NCI-H748 (cell line): ENCODE data around the gene LSP1.

Experiments
- DNase-seq: peaks from one replicate; lab custom pipeline; 2025; ENCODE audit not compliant: unreplicated experiment; lab: John Stamatoyannopoulos, UW

Gene LSP1

GRCh38 chr11:1847006-1847735, 5.7 kb upstream of the LSP1 start:
- no peak for DNase-seq

- DNase-seq, result no peak
Measured at GRCh38 chr11:1847926-1848639, 4.8 kb upstream of the LSP1 start.

GRCh38 chr11:1848640-1849430, 4.0 kb upstream of the LSP1 start:
- no peak for DNase-seq

GRCh38 chr11:1851468-1852180, 1.3 kb upstream of the LSP1 start:
- no peak for DNase-seq

GRCh38 chr11:1852271-1852876, 510 bp upstream of the LSP1 start:
- DNase-seq, result no peak

GRCh38 chr11:1853376-1854131, 670 bp downstream of the LSP1 start:
- no peak for DNase-seq

GRCh38 chr11:1854132-1854948, 1.5 kb downstream of the LSP1 start:
- no peak for DNase-seq

- no peak for DNase-seq
Measured at GRCh38 chr11:1854949-1855885, 2.3 kb downstream of the LSP1 start.

- no peak for DNase-seq
Measured at GRCh38 chr11:1855886-1856265, 3.0 kb downstream of the LSP1 start.

- no peak for DNase-seq
Measured at GRCh38 chr11:1856306-1857005, 3.6 kb downstream of the LSP1 start.

GRCh38 chr11:1857064-1857463, 4.2 kb downstream of the LSP1 start:
- no peak for DNase-seq

GRCh38 chr11:1858154-1858553, 5.3 kb downstream of the LSP1 start:
- DNase-seq, result no peak

- DNase-seq, result no peak
Measured at GRCh38 chr11:1858576-1858975, 5.7 kb downstream of the LSP1 start.

GRCh38 chr11:1859004-1859403, 6.1 kb downstream of the LSP1 start:
- DNase-seq, result no peak

- DNase-seq, result no peak
Measured at GRCh38 chr11:1860108-1860507, 7.2 kb downstream of the LSP1 start.

- no peak for DNase-seq
Measured at GRCh38 chr11:1861435-1862411, 8.8 kb downstream of the LSP1 start.
